Measurements from ENCODE around the gene CDK9. TPM values are rescaled to one million over a fixed set of nuclear protein-coding genes. Genes with fewer than 3 reads are reported as not detected.

CDK9 gene
- total RNA-seq, 6 donors from 2014 or later: 69.8 to 168 (median 106) TPM

GRCh38 chr9:127814619-127815511, 29.0 kb downstream of the CDK9 start:
- H3K27ac ChIP-seq: peak overlapping the region in 1 of 4 donors; percentile 18
- 86 to 90% methylated on average over 8 to 11 of the region's 11 CpGs for WGBS, 2 donors
- peak in 1 of 2 donors; percentile 66 for DNase-seq
- TF ChIP-seq EP300 (IDR thresholded peaks at IDR 0.05): no peak
- TF ChIP-seq POLR2AphosphoS5 (IDR thresholded peaks at IDR 0.05): peak in 1 of 2 donors; percentile 13
- peaks cover 0 to 24% (median 5%) of the 10 kb centered on the region in 4 donors for H3K4me1 ChIP-seq
- H3K9me3 ChIP-seq: no peaks in the 10 kb centered on the region
- peaks cover 29 to 98% (median 85%) of the 10 kb centered on the region in 4 donors for H3K36me3 ChIP-seq
- H3K4me3 ChIP-seq: no peak overlapping the region
- no peak for ATAC-seq (ENCODE audit: low FRiP score in 2 of 2)
- no peaks in the 10 kb centered on the region for H3K27me3 ChIP-seq

GRCh38 chr9:127815512-127816361, 29.9 kb downstream of the CDK9 start:
- ATAC-seq (ENCODE audit: low FRiP score in 2 of 2) (peak in 1 of 2 donors; percentile 1), DNase-seq (peak in 1 of 2 donors; percentile 83)
- H3K4me1 ChIP-seq: peaks cover 0 to 20% (median 4%) of the 10 kb centered on the region in 4 donors
- WGBS, 2 donors: 88 to 93% methylated on average over 8 to 28 of the region's 33 CpGs
- H3K27ac ChIP-seq: peak overlapping the region in 2 of 4 donors; percentile 18 to 67
- H3K27me3 ChIP-seq: no peaks in the 10 kb centered on the region
- peak in 1 of 6 experiments; percentile 16 for TF ChIP-seq CTCF (IDR thresholded peaks at IDR 0.05)
- TF ChIP-seq EP300 (IDR thresholded peaks at IDR 0.05): no peak
- H3K9me3 ChIP-seq: no peaks in the 10 kb centered on the region
- H3K36me3 ChIP-seq: peaks cover 29 to 98% (median 86%) of the 10 kb centered on the region in 4 donors
- no peak overlapping the region for H3K4me3 ChIP-seq

- Histone ChIP-seq H3K27me3 (no peaks in the 10 kb centered on the region), H3K36me3 (peaks cover 29 to 100% (median 89%) of the 10 kb centered on the region in 4 donors), H3K4me3 (no peak overlapping the region), H3K9me3 (no peaks in the 10 kb centered on the region), H3K4me1 (peaks cover 0 to 20% (median 4%) of the 10 kb centered on the region in 4 donors), H3K27ac (peak overlapping the region in 3 of 4 donors; percentile 19 to 67 (median 52))
- no peak for ATAC-seq (ENCODE audit: low FRiP score in 2 of 2)
- TF ChIP-seq POLR2A (IDR thresholded peaks at IDR 0.05) (no peak), POLR2AphosphoS5 (IDR thresholded peaks at IDR 0.05) (no peak), CTCF (IDR thresholded peaks at IDR 0.05) (no peak), EP300 (IDR thresholded peaks at IDR 0.05) (no peak)
- no peak for DNase-seq
- WGBS, 2 donors: 74 to 83% methylated on average over 1 to 3 of the region's 3 CpGs
Measured at GRCh38 chr9:127816362-127816725, 30.5 kb downstream of the CDK9 start.

GRCh38 chr9:127816728-127817127, 30.9 kb downstream of the CDK9 start:
- Histone ChIP-seq H3K9me3 (no peaks in the 10 kb centered on the region), H3K27me3 (no peaks in the 10 kb centered on the region), H3K27ac (peak overlapping the region in 3 of 4 donors; percentile 19 to 67 (median 52)), H3K36me3 (peaks cover 29 to 98% (median 89%) of the 10 kb centered on the region in 4 donors), H3K4me3 (no peak overlapping the region), H3K4me1 (peaks cover 0 to 20% (median 4%) of the 10 kb centered on the region in 4 donors)
- WGBS, 2 donors: 81 to 89% methylated on average over 4 to 7 of the region's 8 CpGs
- TF ChIP-seq CTCF (IDR thresholded peaks at IDR 0.05) (no peak), POLR2A (IDR thresholded peaks at IDR 0.05) (no peak), EP300 (IDR thresholded peaks at IDR 0.05) (no peak), POLR2AphosphoS5 (IDR thresholded peaks at IDR 0.05) (no peak)
- peak in 1 of 2 donors; percentile 49 for DNase-seq
- ATAC-seq (ENCODE audit: low FRiP score in 2 of 2): no peak

Data from upper lobe of left lung (tissue), 6 donors.